K562 (cell line): Measurements from ENCODE around the gene LCMT2. TPM values are rescaled to one million over a fixed set of nuclear protein-coding genes. Genes with fewer than 3 reads are reported as not detected.

ENCODE experiments used
- ADNP ChIP-seq: fragments of 200-800 bp; sonication (Bioruptor generic); IDR thresholded peaks from 2 replicates; pipeline ENCODE4 v1.6.1; 2016; ENCODE audit warnings: missing genetic modification characterization, missing compliant biosample characterization
- CBX3 ChIP-seq, 2 experiments: IDR thresholded peaks; 1 replicate in 1 of 2; 2 replicates in 1 of 2; pipeline ENCODE4 v1.6.1; 2012; ENCODE audit warnings: inconsistent platforms in 2 of 2, low read length in 2 of 2, borderline replicate concordance in 1 of 2, control low read depth in 1 of 2
- HEY1 ChIP-seq: fragments of 250-450 bp; sonication (Bioruptor Pico); IDR thresholded peaks from 2 replicates; pipeline ENCODE4 v1.5.0; 2020; ENCODE audit warnings: mild to moderate bottlenecking, moderate library complexity, borderline replicate concordance
- HNRNPK ChIP-seq: fragments of 200-400 bp; formaldehyde crosslinking; IDR thresholded peaks from one replicate; pipeline ENCODE4 v1.6.1; 2018; ENCODE audit warnings: mild to moderate bottlenecking, low read depth, low read length; ENCODE audit not compliant: poor library complexity, severe bottlenecking
- HNRNPLL ChIP-seq: fragments of 200-400 bp; formaldehyde crosslinking; IDR thresholded peaks from 2 replicates; pipeline ENCODE4 v1.6.1; 2017; ENCODE audit warnings: low read length, low read depth, mild to moderate bottlenecking; ENCODE audit not compliant: poor library complexity, severe bottlenecking
- NFRKB ChIP-seq: fragments of 450-650 bp; IDR thresholded peaks from 2 replicates; pipeline ENCODE4 v1.6.1; 2016; ENCODE audit warnings: low read depth
- PCBP1 ChIP-seq: fragments of 200-400 bp; formaldehyde crosslinking; IDR thresholded peaks from 2 replicates; pipeline ENCODE4 v1.6.1; 2018; ENCODE audit warnings: mild to moderate bottlenecking, low read depth, low read length; ENCODE audit not compliant: poor library complexity, severe bottlenecking
- PHB ChIP-seq: fragments of 250-450 bp; sonication (Bioruptor Pico); IDR thresholded peaks from 2 replicates; pipeline ENCODE4 v1.5.0; 2021
- RBFOX2 ChIP-seq: fragments of 200-400 bp; formaldehyde crosslinking; IDR thresholded peaks from 2 replicates; pipeline ENCODE4 v1.6.1; 2017; ENCODE audit warnings: low read depth, mild to moderate bottlenecking, low read length, moderate library complexity
- SAFB2 ChIP-seq: fragments of 200-400 bp; formaldehyde crosslinking; IDR thresholded peaks from 2 replicates; pipeline ENCODE4 v1.6.1; 2018; ENCODE audit warnings: borderline replicate concordance, low read length, low read depth, moderate library complexity; ENCODE audit not compliant: severe bottlenecking
- SRSF9 ChIP-seq: fragments of 200-400 bp; formaldehyde crosslinking; IDR thresholded peaks from 2 replicates; pipeline ENCODE4 v1.6.1; 2017; ENCODE audit warnings: low read depth, low read length, borderline replicate concordance
- TAL1 ChIP-seq: fragments of 450-650 bp; IDR thresholded peaks from 2 replicates; pipeline ENCODE4 v1.6.1; 2016; ENCODE audit warnings: mild to moderate bottlenecking
- U2AF1 ChIP-seq: fragments of 200-400 bp; formaldehyde crosslinking; optimal IDR thresholded peaks from 2 replicates; pipeline ENCODE3; 2017; ENCODE audit warnings: mild to moderate bottlenecking, low read depth, low read length, moderate library complexity
- ZFX ChIP-seq: sonication (generic); formaldehyde crosslinking; IDR thresholded peaks from 2 replicates; pipeline ENCODE4 v1.8.0; 2022; ENCODE audit warnings: mild to moderate bottlenecking, missing genetic modification reagents, moderate library complexity
- ZZZ3 ChIP-seq: fragments of 450-650 bp; IDR thresholded peaks from 2 replicates; pipeline ENCODE4 v1.6.1; 2016; ENCODE audit warnings: antibody characterized with exemption, mild to moderate bottlenecking, moderate library complexity
- polyA plus RNA-seq, 8 experiments: library from polyadenylated mRNA; depleted of rRNA in 4 of 8; stranded (reverse) in 5 of 8; unstranded in 3 of 8; fragments of >200 nt; fragmentation: Nextera tagmentation in 2 of 8; fragmentation: Illumina TruSeq in 1 of 8; extraction: Ambion mirVana in 2 of 8; extraction: Trizol in 1 of 8; gene quantifications; 2 replicates each; pipeline versions ENCODE4 v1.2.1 to v1.2.3, GENCODE V29; 2011 to 2014; ENCODE audit warnings: inconsistent platforms in 1 of 8, missing spikeins in 1 of 8
- total RNA-seq, 7 experiments: library from RNA; depleted of rRNA in 6 of 7; stranded (reverse); fragments of >200 nt in 6 of 7; fragmentation: Illumina TruSeq in 2 of 7; extraction: Trizol in 2 of 7; gene quantifications; 2 replicates each; pipeline versions ENCODE4 v1.2.1 to v1.2.3, GENCODE V29; 2011 to 2021; ENCODE audit warnings: low replicate concordance in 1 of 7
- TF ChIP-seq, protein P1 (sequence below): fragments of 450-650 bp; IDR thresholded peaks from 2 replicates; pipeline ENCODE4 v1.6.1; 2016; ENCODE audit warnings: mild to moderate bottlenecking, moderate library complexity

LCMT2 gene
- total and polyA plus RNA-seq, 9 of the 15 experiments (the other 6 are each of a cell fraction or from before 2014, with no cell fraction given), result 2.5 to 22.3 (median 15.2) TPM

DNA sequence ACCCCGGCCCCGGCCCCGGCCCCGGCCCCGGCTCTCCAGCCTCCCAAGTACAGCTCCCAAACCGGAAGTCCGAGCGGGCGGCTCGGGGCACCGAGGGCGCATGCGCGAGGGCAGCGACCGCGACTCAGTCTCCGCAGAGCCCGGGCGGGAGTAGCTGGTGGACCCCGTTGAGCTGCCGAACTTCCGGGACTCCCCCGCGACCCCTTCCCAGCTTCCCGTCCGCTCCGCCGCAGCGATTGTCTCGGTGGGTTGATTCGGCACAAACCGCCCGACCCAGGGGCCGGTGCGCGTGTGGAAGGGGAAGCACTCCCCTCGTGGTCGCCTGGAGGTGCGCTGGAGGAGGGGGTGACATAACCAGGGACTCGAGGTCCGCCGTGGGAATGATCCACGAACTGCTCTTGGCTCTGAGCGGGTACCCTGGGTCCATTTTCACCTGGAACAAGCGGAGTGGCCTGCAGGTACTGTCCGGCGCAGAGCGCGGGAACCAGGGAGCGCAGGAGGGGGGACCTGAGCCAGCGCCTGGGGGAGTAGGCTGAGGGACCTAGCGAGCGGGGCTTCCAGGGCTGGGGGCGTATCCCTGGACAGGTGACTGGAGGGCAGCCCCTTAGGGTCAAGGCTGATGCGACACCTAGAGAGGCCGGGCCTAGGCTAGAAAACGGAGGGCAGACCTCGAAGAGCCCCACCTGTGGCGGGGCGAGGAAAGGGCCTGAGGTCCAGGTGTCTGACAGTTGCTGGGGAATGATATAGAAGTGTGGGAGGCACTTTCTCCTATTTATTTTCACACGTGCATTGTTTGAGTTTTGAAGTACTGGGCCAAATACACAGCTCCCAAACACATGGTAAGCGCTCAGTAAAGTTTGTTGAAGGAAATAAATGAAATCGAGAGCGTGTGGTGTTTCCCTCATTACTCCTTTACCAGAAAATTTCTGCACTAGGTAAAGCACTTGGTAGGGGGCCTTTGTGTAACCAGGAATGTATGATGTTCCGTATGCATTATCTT, 40.9 kb upstream of the LCMT2 start, which contains the start of the genes TUBGCP4 and ZSCAN29 (continued):
- TF ChIP-seq HNRNPK (no peak), PHB (CRISPR knock-in tag) (no peak), HNRNPLL (no peak), ZZZ3 (0 out of 2 replicates have a peak, but pooled peaks have one; percentile 34), HEY1 (no peak), U2AF1 (no peak), ZFX (CRISPR knock-in tag) (peak; percentile 92), CBX3 (IDR thresholded peaks at IDR 0.05; ENCODE audit: borderline replicate concordance in 1 of 2, low read length in 2 of 2) (no peak), ADNP (no peak), SAFB2 (no peak), TAL1 (no peak), PCBP1 (peak; percentile 82), NFRKB (no peak), SRSF9 (no peak), RBFOX2 (peak; percentile 89)
- TF ChIP-seq, protein P1, sequence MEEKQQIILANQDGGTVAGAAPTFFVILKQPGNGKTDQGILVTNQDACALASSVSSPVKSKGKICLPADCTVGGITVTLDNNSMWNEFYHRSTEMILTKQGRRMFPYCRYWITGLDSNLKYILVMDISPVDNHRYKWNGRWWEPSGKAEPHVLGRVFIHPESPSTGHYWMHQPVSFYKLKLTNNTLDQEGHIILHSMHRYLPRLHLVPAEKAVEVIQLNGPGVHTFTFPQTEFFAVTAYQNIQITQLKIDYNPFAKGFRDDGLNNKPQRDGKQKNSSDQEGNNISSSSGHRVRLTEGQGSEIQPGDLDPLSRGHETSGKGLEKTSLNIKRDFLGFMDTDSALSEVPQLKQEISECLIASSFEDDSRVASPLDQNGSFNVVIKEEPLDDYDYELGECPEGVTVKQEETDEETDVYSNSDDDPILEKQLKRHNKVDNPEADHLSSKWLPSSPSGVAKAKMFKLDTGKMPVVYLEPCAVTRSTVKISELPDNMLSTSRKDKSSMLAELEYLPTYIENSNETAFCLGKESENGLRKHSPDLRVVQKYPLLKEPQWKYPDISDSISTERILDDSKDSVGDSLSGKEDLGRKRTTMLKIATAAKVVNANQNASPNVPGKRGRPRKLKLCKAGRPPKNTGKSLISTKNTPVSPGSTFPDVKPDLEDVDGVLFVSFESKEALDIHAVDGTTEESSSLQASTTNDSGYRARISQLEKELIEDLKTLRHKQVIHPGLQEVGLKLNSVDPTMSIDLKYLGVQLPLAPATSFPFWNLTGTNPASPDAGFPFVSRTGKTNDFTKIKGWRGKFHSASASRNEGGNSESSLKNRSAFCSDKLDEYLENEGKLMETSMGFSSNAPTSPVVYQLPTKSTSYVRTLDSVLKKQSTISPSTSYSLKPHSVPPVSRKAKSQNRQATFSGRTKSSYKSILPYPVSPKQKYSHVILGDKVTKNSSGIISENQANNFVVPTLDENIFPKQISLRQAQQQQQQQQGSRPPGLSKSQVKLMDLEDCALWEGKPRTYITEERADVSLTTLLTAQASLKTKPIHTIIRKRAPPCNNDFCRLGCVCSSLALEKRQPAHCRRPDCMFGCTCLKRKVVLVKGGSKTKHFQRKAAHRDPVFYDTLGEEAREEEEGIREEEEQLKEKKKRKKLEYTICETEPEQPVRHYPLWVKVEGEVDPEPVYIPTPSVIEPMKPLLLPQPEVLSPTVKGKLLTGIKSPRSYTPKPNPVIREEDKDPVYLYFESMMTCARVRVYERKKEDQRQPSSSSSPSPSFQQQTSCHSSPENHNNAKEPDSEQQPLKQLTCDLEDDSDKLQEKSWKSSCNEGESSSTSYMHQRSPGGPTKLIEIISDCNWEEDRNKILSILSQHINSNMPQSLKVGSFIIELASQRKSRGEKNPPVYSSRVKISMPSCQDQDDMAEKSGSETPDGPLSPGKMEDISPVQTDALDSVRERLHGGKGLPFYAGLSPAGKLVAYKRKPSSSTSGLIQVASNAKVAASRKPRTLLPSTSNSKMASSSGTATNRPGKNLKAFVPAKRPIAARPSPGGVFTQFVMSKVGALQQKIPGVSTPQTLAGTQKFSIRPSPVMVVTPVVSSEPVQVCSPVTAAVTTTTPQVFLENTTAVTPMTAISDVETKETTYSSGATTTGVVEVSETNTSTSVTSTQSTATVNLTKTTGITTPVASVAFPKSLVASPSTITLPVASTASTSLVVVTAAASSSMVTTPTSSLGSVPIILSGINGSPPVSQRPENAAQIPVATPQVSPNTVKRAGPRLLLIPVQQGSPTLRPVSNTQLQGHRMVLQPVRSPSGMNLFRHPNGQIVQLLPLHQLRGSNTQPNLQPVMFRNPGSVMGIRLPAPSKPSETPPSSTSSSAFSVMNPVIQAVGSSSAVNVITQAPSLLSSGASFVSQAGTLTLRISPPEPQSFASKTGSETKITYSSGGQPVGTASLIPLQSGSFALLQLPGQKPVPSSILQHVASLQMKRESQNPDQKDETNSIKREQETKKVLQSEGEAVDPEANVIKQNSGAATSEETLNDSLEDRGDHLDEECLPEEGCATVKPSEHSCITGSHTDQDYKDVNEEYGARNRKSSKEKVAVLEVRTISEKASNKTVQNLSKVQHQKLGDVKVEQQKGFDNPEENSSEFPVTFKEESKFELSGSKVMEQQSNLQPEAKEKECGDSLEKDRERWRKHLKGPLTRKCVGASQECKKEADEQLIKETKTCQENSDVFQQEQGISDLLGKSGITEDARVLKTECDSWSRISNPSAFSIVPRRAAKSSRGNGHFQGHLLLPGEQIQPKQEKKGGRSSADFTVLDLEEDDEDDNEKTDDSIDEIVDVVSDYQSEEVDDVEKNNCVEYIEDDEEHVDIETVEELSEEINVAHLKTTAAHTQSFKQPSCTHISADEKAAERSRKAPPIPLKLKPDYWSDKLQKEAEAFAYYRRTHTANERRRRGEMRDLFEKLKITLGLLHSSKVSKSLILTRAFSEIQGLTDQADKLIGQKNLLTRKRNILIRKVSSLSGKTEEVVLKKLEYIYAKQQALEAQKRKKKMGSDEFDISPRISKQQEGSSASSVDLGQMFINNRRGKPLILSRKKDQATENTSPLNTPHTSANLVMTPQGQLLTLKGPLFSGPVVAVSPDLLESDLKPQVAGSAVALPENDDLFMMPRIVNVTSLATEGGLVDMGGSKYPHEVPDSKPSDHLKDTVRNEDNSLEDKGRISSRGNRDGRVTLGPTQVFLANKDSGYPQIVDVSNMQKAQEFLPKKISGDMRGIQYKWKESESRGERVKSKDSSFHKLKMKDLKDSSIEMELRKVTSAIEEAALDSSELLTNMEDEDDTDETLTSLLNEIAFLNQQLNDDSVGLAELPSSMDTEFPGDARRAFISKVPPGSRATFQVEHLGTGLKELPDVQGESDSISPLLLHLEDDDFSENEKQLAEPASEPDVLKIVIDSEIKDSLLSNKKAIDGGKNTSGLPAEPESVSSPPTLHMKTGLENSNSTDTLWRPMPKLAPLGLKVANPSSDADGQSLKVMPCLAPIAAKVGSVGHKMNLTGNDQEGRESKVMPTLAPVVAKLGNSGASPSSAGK, result peak; percentile 92
